ENCODE data around the gene ERC1.

ERC1 gene

DNA sequence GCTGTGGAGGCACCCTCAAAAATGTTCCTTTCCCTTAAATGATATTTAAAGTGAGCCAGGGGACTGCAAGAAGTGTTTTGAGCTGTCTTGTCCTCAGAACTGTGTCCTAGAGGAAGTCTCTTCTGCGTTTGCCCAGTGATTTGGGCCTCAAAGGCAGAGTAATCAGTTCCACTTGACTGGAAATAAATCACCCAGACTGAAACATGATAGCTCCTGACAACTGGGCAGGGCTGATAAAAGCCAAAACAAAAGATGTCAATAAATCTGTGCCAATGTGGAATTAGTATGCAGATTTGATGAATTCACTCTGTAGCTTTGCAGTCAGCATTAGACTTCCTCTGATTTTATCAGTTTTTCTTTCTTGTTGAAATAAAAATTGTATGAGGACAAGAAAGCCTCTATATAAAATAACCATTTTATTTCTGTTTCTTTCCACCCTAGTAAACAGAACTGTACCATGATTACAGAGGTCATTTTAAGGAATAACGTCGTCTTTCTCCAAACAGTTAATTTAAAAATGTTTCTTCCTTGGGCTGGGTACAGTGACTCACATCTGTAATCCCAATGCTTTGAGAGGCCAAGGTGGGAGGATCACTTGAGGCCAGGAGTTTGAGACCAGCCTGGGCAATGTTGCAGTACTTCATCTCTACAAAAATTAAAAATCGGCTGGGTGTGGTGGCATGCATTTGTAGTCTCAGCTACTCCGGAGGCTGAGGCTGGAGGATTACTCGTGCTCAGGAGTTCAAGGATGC is 180.8 kb downstream of the ERC1 start:
- Histone ChIP-seq H3K9ac (ENCODE audit: low read length) (no peak overlapping the region), H3K36me3 (ENCODE audit: control insufficient read depth, insufficient read depth, low read length) (no peaks in the 10 kb centered on the region), H3K4me1 (ENCODE audit: control insufficient read depth, insufficient read depth, low read length) (peaks cover 4% of the 10 kb centered on the region), H3K27me3 (ENCODE audit: control insufficient read depth, insufficient read depth, low read length) (no peaks in the 10 kb centered on the region), H3K9me3 (ENCODE audit: control insufficient read depth, low read length) (no peaks in the 10 kb centered on the region), H3K4me3 (ENCODE audit: low read length) (no peak overlapping the region)

DNA sequence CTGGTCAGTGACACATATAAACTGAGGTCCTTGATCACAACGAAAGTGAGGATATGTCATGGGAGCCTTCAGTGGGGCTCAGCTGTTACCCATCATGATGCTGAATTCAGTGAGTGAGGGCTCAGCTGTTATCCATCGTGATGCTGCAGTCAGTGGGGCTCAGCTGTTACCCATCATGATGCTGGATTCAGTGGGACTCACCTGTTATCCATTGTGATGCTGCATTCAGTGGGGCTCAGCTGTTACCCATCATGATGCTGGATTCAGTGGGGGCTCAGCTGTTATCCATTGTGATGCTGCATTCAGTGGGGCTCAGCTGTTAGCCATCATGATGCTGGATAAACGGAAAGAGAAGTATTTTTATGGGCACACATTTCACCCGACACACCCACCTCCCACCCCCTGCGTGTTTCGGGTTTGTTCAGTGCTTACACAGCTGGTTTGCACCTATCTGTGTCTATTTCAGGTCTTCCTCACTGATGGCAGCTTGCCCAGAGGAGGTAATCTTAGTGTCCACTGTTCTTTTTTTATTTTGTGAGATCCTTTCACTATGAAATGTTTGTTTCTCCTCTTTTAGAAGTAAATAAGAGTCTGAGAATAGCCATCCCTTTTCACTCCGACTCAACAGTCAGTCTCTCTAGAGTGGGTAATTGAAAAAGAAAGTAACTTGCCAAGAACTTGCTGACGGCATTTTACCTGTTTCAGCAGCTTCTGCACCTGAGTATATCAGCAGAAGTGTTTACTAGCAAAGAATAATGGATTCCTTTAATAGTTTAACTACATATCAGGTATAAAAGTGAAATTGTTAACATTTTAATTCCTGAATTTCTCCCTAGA is 183.0 kb downstream of the ERC1 start:
- H3K4me1 ChIP-seq (ENCODE audit: control insufficient read depth, insufficient read depth, low read length) = peaks cover 4% of the 10 kb centered on the region
- H3K4me3 ChIP-seq (ENCODE audit: low read length) = no peak overlapping the region
- H3K9me3 ChIP-seq (ENCODE audit: control insufficient read depth, low read length) = no peaks in the 10 kb centered on the region
- H3K27me3 ChIP-seq (ENCODE audit: control insufficient read depth, insufficient read depth, low read length) = no peaks in the 10 kb centered on the region
- H3K36me3 ChIP-seq (ENCODE audit: control insufficient read depth, insufficient read depth, low read length) = no peaks in the 10 kb centered on the region
- H3K9ac ChIP-seq (ENCODE audit: low read length) = no peak overlapping the region

DNA sequence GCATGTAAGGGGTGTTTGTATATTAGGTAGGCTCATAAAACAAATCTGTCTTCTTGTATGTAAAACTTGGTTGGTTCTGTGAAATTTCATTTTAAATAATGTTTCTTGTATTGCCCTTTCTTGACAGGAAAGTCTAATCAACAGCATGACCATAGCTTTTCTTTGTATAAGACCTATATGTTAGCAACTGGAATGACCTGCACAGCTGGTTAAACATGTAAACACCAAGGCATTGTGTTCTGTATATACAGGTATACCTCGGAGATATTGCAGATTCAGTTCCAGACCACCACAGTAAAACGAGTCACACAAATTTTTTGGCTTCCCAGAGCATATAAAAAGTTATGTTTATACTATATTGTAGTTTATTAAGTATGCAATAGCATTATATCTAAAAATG is 183.6 kb downstream of the ERC1 start:
- Histone ChIP-seq H3K4me1 (ENCODE audit: control insufficient read depth, insufficient read depth, low read length) (peaks cover 4% of the 10 kb centered on the region), H3K4me3 (ENCODE audit: low read length) (no peak overlapping the region), H3K9me3 (ENCODE audit: control insufficient read depth, low read length) (no peaks in the 10 kb centered on the region), H3K9ac (ENCODE audit: low read length) (no peak overlapping the region), H3K27me3 (ENCODE audit: control insufficient read depth, insufficient read depth, low read length) (no peaks in the 10 kb centered on the region), H3K36me3 (ENCODE audit: control insufficient read depth, insufficient read depth, low read length) (no peaks in the 10 kb centered on the region)

DNA sequence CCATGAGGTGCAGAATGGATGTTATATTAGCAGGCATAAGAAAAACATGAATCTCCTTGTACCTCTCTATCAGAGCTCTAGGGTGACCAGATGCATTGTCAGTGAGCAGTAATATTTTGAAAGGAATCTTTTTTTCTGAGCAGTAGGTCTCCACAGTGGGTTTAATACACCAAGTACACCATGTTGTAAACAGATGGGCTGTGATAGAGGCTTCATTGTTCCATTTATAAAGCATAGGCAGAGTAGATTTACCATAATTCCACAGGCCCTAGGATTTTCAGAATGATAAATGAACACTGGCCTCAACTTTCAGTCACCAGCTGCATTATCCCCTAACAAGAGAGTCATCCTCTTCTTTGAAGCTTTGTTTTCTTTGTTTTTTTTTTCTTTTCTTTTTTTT is 185.2 kb downstream of the ERC1 start:
- Histone ChIP-seq H3K9me3 (ENCODE audit: control insufficient read depth, low read length) (no peaks in the 10 kb centered on the region), H3K4me1 (ENCODE audit: control insufficient read depth, insufficient read depth, low read length) (peaks cover 4% of the 10 kb centered on the region), H3K27me3 (ENCODE audit: control insufficient read depth, insufficient read depth, low read length) (no peaks in the 10 kb centered on the region), H3K36me3 (ENCODE audit: control insufficient read depth, insufficient read depth, low read length) (no peaks in the 10 kb centered on the region), H3K4me3 (ENCODE audit: low read length) (no peak overlapping the region), H3K9ac (ENCODE audit: low read length) (no peak overlapping the region)

DNA sequence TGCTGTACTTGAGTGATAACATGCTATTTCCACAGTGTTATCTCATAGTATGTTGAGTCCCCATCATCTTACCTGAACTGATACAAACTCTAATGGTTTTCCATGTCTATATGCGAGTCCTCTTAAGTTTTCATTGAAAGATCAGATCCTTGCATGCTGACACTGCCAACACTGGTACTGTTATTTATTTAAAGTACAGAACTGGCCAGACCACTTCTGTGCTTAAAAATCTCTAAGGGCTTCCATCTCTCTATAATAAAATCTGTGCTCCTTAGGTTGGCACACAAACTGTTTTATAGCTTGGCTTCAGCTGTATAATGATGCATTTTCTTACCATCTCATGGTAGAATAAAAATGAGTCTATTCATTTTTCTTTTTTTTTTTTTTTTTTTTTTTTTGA is 188.1 kb downstream of the ERC1 start:
- Histone ChIP-seq H3K4me3 (ENCODE audit: low read length) (no peak overlapping the region), H3K9me3 (ENCODE audit: control insufficient read depth, low read length) (no peaks in the 10 kb centered on the region), H3K36me3 (ENCODE audit: control insufficient read depth, insufficient read depth, low read length) (no peaks in the 10 kb centered on the region)

DNA sequence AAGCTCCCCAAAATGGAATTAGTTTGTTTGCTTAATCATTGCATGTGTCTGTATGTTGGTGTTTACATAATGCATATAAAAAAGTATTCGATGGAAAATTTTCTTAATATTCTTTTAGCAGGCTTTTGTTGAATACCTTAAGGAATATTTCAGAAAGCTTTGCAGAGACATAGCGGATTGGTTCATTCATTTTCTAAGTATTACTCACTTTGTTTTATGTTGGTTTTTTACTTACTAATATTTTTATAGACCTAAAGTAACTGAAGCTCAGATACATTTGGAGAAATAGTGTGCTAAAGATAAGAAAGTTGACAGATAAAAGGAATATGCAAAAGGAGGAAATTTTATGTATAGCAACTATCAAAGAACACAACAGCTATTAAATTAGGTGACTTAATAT is 191.0 kb downstream of the ERC1 start:
- H3K9ac ChIP-seq (ENCODE audit: low read length) = no peak overlapping the region
- H3K36me3 ChIP-seq (ENCODE audit: control insufficient read depth, insufficient read depth, low read length) = no peaks in the 10 kb centered on the region
- H3K4me3 ChIP-seq (ENCODE audit: low read length) = no peak overlapping the region
- no peaks in the 10 kb centered on the region for H3K4me1 ChIP-seq (ENCODE audit: control insufficient read depth, insufficient read depth, low read length)
- no peaks in the 10 kb centered on the region for H3K27me3 ChIP-seq (ENCODE audit: control insufficient read depth, insufficient read depth, low read length)
- no peaks in the 10 kb centered on the region for H3K9me3 ChIP-seq (ENCODE audit: control insufficient read depth, low read length)

More for the DNA sequence above, 188.1 kb downstream of the ERC1 start:
- Histone ChIP-seq H3K27me3 (ENCODE audit: control insufficient read depth, insufficient read depth, low read length) (no peaks in the 10 kb centered on the region), H3K9ac (ENCODE audit: low read length) (no peak overlapping the region), H3K4me1 (ENCODE audit: control insufficient read depth, insufficient read depth, low read length) (no peaks in the 10 kb centered on the region)

DNA sequence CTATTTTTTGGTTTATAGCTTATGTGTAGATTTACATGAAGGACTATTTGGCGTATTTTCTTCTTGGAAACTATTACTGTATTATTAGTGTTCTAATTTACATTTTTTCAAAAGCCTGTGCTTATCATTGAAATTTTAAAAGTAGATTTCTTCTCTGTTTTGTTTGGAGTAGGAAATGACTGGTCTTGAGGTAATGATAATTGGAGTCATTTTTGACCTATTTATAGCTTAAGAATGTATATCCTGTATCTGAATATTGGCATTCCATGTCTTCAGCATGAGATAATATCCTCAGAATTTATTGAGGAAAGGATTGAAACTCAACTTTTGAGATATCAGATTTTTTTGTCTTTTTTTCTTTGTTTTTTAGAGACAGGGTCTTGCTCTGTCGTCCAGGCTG is 193.4 kb downstream of the ERC1 start:
- Histone ChIP-seq H3K36me3 (ENCODE audit: control insufficient read depth, insufficient read depth, low read length) (no peaks in the 10 kb centered on the region), H3K27me3 (ENCODE audit: control insufficient read depth, insufficient read depth, low read length) (no peaks in the 10 kb centered on the region), H3K9me3 (ENCODE audit: control insufficient read depth, low read length) (no peaks in the 10 kb centered on the region), H3K9ac (ENCODE audit: low read length) (no peak overlapping the region), H3K4me3 (ENCODE audit: low read length) (no peak overlapping the region), H3K4me1 (ENCODE audit: control insufficient read depth, insufficient read depth, low read length) (no peaks in the 10 kb centered on the region)

DNA sequence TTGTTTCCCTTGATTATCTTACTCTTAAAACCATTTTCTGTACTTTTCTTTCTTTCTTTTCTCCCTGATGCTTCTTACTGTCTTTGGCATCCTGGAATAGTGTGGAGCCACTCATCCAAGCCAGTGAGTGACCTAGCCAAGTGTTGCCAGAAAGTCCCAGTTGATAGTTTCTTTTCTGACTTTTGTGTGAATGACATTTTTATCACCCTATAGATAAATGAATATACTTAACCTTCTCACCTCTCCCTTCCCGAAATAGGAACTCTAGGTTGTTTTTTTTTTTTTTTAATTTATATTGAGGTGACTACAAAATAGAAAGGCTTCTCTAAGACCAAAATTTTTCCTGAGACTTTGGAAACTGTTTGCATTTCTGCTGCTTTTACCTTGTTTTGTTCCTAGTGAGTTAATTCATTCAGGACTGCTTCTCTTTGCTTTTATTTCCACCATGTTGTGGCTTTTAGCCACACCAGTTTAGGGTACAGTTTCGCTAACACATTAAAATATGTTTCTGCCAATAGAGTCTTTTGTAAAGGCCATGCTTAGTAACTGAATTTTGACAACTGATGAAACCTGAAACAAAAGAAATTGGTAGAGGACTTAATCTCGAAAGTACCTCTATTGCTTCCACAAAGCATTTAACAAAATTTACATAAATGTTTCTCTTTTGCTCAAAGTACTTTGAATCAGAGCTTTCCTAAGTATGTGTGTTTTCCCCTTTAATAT is 194.6 kb downstream of the ERC1 start:
- Histone ChIP-seq H3K27me3 (ENCODE audit: control insufficient read depth, insufficient read depth, low read length) (no peaks in the 10 kb centered on the region), H3K36me3 (ENCODE audit: control insufficient read depth, insufficient read depth, low read length) (no peaks in the 10 kb centered on the region)

DNA sequence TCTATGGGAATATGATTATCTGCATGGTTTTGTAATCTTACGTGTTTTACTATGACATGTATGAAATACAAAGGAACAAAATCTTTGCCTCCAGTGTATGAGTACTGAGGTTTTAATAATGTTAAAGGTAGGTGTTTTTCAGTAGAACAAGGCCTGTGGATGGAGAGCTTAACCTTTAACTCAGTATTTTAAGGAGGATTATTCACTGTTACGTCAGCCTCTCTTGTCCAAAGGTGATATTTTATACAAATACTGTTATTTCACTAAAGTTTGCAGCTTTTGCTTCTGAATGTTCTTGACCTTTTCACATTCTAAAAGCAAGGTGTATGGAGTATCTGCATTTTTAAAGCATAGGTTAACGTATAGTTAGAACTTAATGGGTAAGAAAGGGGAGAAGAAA is 195.3 kb downstream of the ERC1 start:
- H3K9me3 ChIP-seq (ENCODE audit: control insufficient read depth, low read length) = no peaks in the 10 kb centered on the region
- no peaks in the 10 kb centered on the region for H3K27me3 ChIP-seq (ENCODE audit: control insufficient read depth, insufficient read depth, low read length)
- H3K4me1 ChIP-seq (ENCODE audit: control insufficient read depth, insufficient read depth, low read length) = no peaks in the 10 kb centered on the region
- H3K4me3 ChIP-seq (ENCODE audit: low read length) = no peak overlapping the region
- H3K36me3 ChIP-seq (ENCODE audit: control insufficient read depth, insufficient read depth, low read length) = no peaks in the 10 kb centered on the region
- no peak overlapping the region for H3K9ac ChIP-seq (ENCODE audit: low read length)

More for the DNA sequence above, 194.6 kb downstream of the ERC1 start:
- Histone ChIP-seq H3K9me3 (ENCODE audit: control insufficient read depth, low read length) (no peaks in the 10 kb centered on the region), H3K4me3 (ENCODE audit: low read length) (no peak overlapping the region), H3K9ac (ENCODE audit: low read length) (no peak overlapping the region), H3K4me1 (ENCODE audit: control insufficient read depth, insufficient read depth, low read length) (no peaks in the 10 kb centered on the region)

DNA sequence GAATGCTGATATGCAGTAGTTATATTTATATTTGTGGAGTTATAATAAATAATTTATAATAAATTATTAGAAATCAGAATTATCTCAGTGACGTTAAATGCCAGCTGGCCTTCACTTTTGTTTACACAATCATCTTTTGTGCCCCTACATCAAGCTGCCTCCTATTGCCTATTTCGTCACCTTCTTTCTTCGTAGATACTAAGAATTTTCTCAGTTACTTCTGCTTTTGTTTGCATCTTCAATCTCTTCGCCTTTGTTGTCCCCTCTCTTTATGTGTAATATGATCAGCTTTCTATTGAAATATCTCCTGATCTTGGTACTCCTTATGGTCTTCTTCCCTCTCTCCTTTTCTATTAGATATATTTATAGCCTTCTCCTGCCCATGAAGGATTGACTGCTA is 197.0 kb downstream of the ERC1 start:
- Histone ChIP-seq H3K9ac (ENCODE audit: low read length) (no peak overlapping the region), H3K4me1 (ENCODE audit: control insufficient read depth, insufficient read depth, low read length) (no peaks in the 10 kb centered on the region), H3K9me3 (ENCODE audit: control insufficient read depth, low read length) (no peaks in the 10 kb centered on the region), H3K36me3 (ENCODE audit: control insufficient read depth, insufficient read depth, low read length) (no peaks in the 10 kb centered on the region), H3K27me3 (ENCODE audit: control insufficient read depth, insufficient read depth, low read length) (no peaks in the 10 kb centered on the region), H3K4me3 (ENCODE audit: low read length) (no peak overlapping the region)

DNA sequence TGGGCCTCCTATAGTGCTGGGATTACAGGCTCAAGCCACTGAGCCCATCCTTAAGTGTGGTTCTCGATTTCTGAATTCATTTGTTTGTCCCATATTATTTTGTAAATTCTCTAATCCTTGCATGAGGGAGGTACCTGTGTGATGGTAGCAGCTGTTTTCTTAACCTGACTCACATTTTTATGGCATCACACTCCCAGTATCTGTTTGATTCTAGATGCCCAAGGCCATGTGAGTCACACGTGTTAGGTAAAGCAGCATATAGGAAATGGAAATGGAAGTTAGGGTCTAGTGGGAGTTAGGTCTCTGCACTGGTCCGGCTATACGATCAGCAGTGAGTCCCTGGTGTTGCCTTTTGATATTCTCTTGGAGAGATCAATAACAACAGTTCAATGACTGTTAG is 198.1 kb downstream of the ERC1 start:
- H3K9ac ChIP-seq (ENCODE audit: low read length) = no peak overlapping the region
- no peaks in the 10 kb centered on the region for H3K9me3 ChIP-seq (ENCODE audit: control insufficient read depth, low read length)
- H3K4me3 ChIP-seq (ENCODE audit: low read length) = no peak overlapping the region
- no peaks in the 10 kb centered on the region for H3K4me1 ChIP-seq (ENCODE audit: control insufficient read depth, insufficient read depth, low read length)
- H3K36me3 ChIP-seq (ENCODE audit: control insufficient read depth, insufficient read depth, low read length) = no peaks in the 10 kb centered on the region
- H3K27me3 ChIP-seq (ENCODE audit: control insufficient read depth, insufficient read depth, low read length) = no peaks in the 10 kb centered on the region

DNA sequence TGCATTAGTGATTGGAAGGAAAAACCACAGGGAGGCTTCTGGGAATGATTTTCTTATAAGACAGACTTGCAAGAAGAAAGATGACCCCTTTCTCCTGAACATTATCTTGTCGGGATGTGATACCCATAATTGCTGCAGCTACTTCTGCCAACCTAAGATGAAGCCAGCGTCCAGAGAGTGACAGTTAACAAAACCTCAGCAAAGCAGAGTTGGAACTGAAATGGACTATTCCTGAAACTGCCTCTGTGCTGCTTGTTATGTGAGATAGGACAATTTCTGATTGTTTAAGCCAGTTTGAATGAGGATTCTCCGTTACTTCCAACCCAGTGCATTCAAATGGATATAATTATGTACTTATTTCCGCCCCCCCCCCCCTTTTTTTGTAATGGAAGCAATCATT is 204.5 kb downstream of the ERC1 start:
- Histone ChIP-seq H3K27me3 (ENCODE audit: control insufficient read depth, insufficient read depth, low read length) (no peaks in the 10 kb centered on the region), H3K9ac (ENCODE audit: low read length) (no peak overlapping the region), H3K4me3 (ENCODE audit: low read length) (no peak overlapping the region), H3K9me3 (ENCODE audit: control insufficient read depth, low read length) (no peaks in the 10 kb centered on the region), H3K4me1 (ENCODE audit: control insufficient read depth, insufficient read depth, low read length) (no peaks in the 10 kb centered on the region), H3K36me3 (ENCODE audit: control insufficient read depth, insufficient read depth, low read length) (no peaks in the 10 kb centered on the region)
